Activated CD8-positive, alpha-beta memory T cell treated with anti-CD3 and anti-CD28 coated beads, Interleukin-2, amount 50 U/mL, for 1 hour (primary cell): ENCODE measurements around the gene EEFSEC.

ENCODE experiments used
- DNase-seq: peaks from one replicate; pipeline ENCODE4 v3.0.0-alpha.2; 2020; ENCODE audit errors: extremely low read depth

Gene EEFSEC

GRCh38 chr3:128351546-128351945 is 198.3 kb downstream of the EEFSEC start:
- no peak for DNase-seq

GRCh38 chr3:128352326-128352725 is 199.0 kb downstream of the EEFSEC start:
- DNase-seq: no peak

- no peak for DNase-seq
Observed at GRCh38 chr3:128353361-128353965, 200.2 kb downstream of the EEFSEC start.

GRCh38 chr3:128353991-128354687 is 200.9 kb downstream of the EEFSEC start:
- no peak for DNase-seq

- DNase-seq: no peak
Observed at GRCh38 chr3:128354788-128355542, 201.7 kb downstream of the EEFSEC start.

- DNase-seq: no peak
Observed at GRCh38 chr3:128355543-128355919, 202.2 kb downstream of the EEFSEC start.

GRCh38 chr3:128356822-128357221 is 203.5 kb downstream of the EEFSEC start:
- DNase-seq: no peak

- no peak for DNase-seq
Observed at GRCh38 chr3:128357538-128357937, 204.3 kb downstream of the EEFSEC start.

GRCh38 chr3:128358156-128358895 is 205.0 kb downstream of the EEFSEC start:
- no peak for DNase-seq

- no peak for DNase-seq
Observed at GRCh38 chr3:128359060-128359664, 205.9 kb downstream of the EEFSEC start.

GRCh38 chr3:128359846-128360642 is 206.8 kb downstream of the EEFSEC start:
- DNase-seq: no peak

- no peak for DNase-seq
Observed at GRCh38 chr3:128360705-128361271, 207.5 kb downstream of the EEFSEC start.

- DNase-seq: no peak
Observed at GRCh38 chr3:128362026-128362965, 209.0 kb downstream of the EEFSEC start.

GRCh38 chr3:128364291-128364690 is 211.0 kb downstream of the EEFSEC start:
- DNase-seq: no peak

- DNase-seq: no peak
Observed at GRCh38 chr3:128364808-128365360, 211.6 kb downstream of the EEFSEC start.

GRCh38 chr3:128366136-128366535 is 212.9 kb downstream of the EEFSEC start:
- DNase-seq: no peak

- DNase-seq: no peak
Observed at GRCh38 chr3:128366652-128367051, 213.4 kb downstream of the EEFSEC start.

GRCh38 chr3:128367221-128367620 is 213.9 kb downstream of the EEFSEC start:
- DNase-seq: no peak

GRCh38 chr3:128367761-128368160 is 214.5 kb downstream of the EEFSEC start:
- DNase-seq: no peak
